ENCODE data around the gene CREM.

GRCh38 chr10:35130663-35131062, 4.0 kb downstream of the CREM start:
- TF ChIP-seq TCF12 (IDR thresholded peaks at IDR 0.05; ENCODE audit: low read depth) = no peak
- no peak for TF ChIP-seq NFIC (IDR thresholded peaks at IDR 0.05)
- TF ChIP-seq TAF1 (IDR thresholded peaks at IDR 0.05; ENCODE audit: low read depth) = no peak
- TF ChIP-seq, protein P1, sequence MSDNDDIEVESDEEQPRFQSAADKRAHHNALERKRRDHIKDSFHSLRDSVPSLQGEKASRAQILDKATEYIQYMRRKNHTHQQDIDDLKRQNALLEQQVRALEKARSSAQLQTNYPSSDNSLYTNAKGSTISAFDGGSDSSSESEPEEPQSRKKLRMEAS (IDR thresholded peaks at IDR 0.05) = no peak
- TF ChIP-seq, protein P2, sequence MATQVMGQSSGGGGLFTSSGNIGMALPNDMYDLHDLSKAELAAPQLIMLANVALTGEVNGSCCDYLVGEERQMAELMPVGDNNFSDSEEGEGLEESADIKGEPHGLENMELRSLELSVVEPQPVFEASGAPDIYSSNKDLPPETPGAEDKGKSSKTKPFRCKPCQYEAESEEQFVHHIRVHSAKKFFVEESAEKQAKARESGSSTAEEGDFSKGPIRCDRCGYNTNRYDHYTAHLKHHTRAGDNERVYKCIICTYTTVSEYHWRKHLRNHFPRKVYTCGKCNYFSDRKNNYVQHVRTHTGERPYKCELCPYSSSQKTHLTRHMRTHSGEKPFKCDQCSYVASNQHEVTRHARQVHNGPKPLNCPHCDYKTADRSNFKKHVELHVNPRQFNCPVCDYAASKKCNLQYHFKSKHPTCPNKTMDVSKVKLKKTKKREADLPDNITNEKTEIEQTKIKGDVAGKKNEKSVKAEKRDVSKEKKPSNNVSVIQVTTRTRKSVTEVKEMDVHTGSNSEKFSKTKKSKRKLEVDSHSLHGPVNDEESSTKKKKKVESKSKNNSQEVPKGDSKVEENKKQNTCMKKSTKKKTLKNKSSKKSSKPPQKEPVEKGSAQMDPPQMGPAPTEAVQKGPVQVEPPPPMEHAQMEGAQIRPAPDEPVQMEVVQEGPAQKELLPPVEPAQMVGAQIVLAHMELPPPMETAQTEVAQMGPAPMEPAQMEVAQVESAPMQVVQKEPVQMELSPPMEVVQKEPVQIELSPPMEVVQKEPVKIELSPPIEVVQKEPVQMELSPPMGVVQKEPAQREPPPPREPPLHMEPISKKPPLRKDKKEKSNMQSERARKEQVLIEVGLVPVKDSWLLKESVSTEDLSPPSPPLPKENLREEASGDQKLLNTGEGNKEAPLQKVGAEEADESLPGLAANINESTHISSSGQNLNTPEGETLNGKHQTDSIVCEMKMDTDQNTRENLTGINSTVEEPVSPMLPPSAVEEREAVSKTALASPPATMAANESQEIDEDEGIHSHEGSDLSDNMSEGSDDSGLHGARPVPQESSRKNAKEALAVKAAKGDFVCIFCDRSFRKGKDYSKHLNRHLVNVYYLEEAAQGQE (IDR thresholded peaks at IDR 0.05; ENCODE audit: low read depth) = no peak
- TF ChIP-seq RAD21 (IDR thresholded peaks at IDR 0.05; ENCODE audit: low read depth) = no peak
- no peak for TF ChIP-seq EP300 (IDR thresholded peaks at IDR 0.05; ENCODE audit: borderline replicate concordance)
- TF ChIP-seq CEBPB (IDR thresholded peaks at IDR 0.05) = no peak
- no peak for TF ChIP-seq CREB1 (IDR thresholded peaks at IDR 0.05; ENCODE audit: low read depth)
- no peak for TF ChIP-seq ZBTB7A (IDR thresholded peaks at IDR 0.05; ENCODE audit: low read depth)
